Ishikawa (cell line): ENCODE data around the gene C12orf57.

ENCODE experiments used
- CEBPB ChIP-seq: IDR thresholded peaks from 2 replicates; pipeline ENCODE4 v1.6.1; 2012
- CREB1 ChIP-seq: IDR thresholded peaks from 2 replicates; pipeline ENCODE4 v1.6.1; 2012; ENCODE audit warnings: low read depth
- EGR1 ChIP-seq: IDR thresholded peaks from 2 replicates; pipeline ENCODE4 v1.6.1; 2012
- EP300 ChIP-seq: IDR thresholded peaks from 2 replicates; pipeline ENCODE4 v1.6.1; 2012; ENCODE audit warnings: borderline replicate concordance
- FOXM1 ChIP-seq: IDR thresholded peaks from 2 replicates; pipeline ENCODE4 v1.6.1; 2012; ENCODE audit warnings: low read depth, borderline replicate concordance
- MAX ChIP-seq: IDR thresholded peaks from 2 replicates; pipeline ENCODE4 v1.6.1; 2012
- NFIC ChIP-seq: IDR thresholded peaks from 2 replicates; pipeline ENCODE4 v1.6.1; 2012
- RAD21 ChIP-seq: IDR thresholded peaks from 2 replicates; pipeline ENCODE4 v1.6.1; 2012; ENCODE audit warnings: low read depth
- REST ChIP-seq: IDR thresholded peaks from 2 replicates; pipeline ENCODE4 v1.6.1; 2012; ENCODE audit warnings: low read depth, mild to moderate bottlenecking
- TAF1 ChIP-seq: IDR thresholded peaks from 2 replicates; pipeline ENCODE4 v1.6.1; 2012; ENCODE audit warnings: low read depth, mild to moderate bottlenecking
- TCF12 ChIP-seq: IDR thresholded peaks from 2 replicates; pipeline ENCODE4 v1.6.1; 2012; ENCODE audit warnings: low read depth
- TEAD4 ChIP-seq: IDR thresholded peaks from 2 replicates; pipeline ENCODE4 v1.6.1; 2012
- USF1 ChIP-seq: IDR thresholded peaks from 2 replicates; pipeline ENCODE4 v1.6.1; 2012
- YY1 ChIP-seq: IDR thresholded peaks from 2 replicates; pipeline ENCODE4 v1.6.1; 2012; ENCODE audit warnings: low read depth
- ZBTB7A ChIP-seq: IDR thresholded peaks from 2 replicates; pipeline ENCODE4 v1.6.1; 2012; ENCODE audit warnings: low read depth

Gene C12orf57

GRCh38 chr12:6945613-6946012 is 1.8 kb downstream of the C12orf57 start:
- TF ChIP-seq TEAD4 (no peak), EGR1 (no peak), RAD21 (no peak), MAX (no peak), NFIC (no peak), ZBTB7A (no peak), CEBPB (no peak), YY1 (no peak), EP300 (no peak)

- TF ChIP-seq YY1 (peak; percentile 56), USF1 (no peak), RAD21 (no peak), MAX (peak; percentile 2; the same call in 1 of the 2 replicates), TCF12 (peak; percentile 37; the same call in 1 of the 2 replicates), CREB1 (peak; percentile 28; the same call in 1 of the 2 replicates), TAF1 (0 out of 2 replicates have a peak, but pooled peaks have one; percentile 68), NFIC (no peak), EP300 (0 out of 2 replicates have a peak, but pooled peaks have one; percentile 20), REST (no peak), ZBTB7A (no peak; the same call in 1 of the 2 replicates), CEBPB (no peak), EGR1 (0 out of 2 replicates have a peak, but pooled peaks have one; percentile 8), FOXM1 (no peak), TEAD4 (no peak)
Observed at GRCh38 chr12:6946033-6946919, 2.5 kb downstream of the C12orf57 start.

- TF ChIP-seq TAF1 (no peak), MAX (no peak), YY1 (no peak), EGR1 (no peak), EP300 (no peak)
Observed at GRCh38 chr12:6946920-6947374, 3.1 kb downstream of the C12orf57 start.

GRCh38 chr12:6947615-6948014 is 3.8 kb downstream of the C12orf57 start:
- TF ChIP-seq RAD21 (no peak), REST (no peak), MAX (no peak), TCF12 (no peak), NFIC (no peak), TAF1 (no peak), ZBTB7A (no peak), TEAD4 (no peak), YY1 (no peak), EGR1 (no peak), FOXM1 (no peak), USF1 (no peak), EP300 (no peak)

GRCh38 chr12:6948873-6949594 is 5.2 kb downstream of the C12orf57 start:
- TF ChIP-seq CEBPB, result no peak
- TF ChIP-seq CREB1, result no peak
- TF ChIP-seq MAX, result no peak
- no peak for TF ChIP-seq FOXM1
- TF ChIP-seq RAD21, result no peak
- TF ChIP-seq EP300, result no peak
- TF ChIP-seq ZBTB7A, result no peak
- no peak for TF ChIP-seq TAF1
- TF ChIP-seq EGR1, result no peak
- TF ChIP-seq YY1, result no peak
- TF ChIP-seq USF1, result no peak
- TF ChIP-seq NFIC, result no peak
- TF ChIP-seq REST, result no peak
- no peak for TF ChIP-seq TEAD4
